A673 (cell line): ENCODE measurements around the gene IL23R. TPM values are rescaled to one million over a fixed set of nuclear protein-coding genes. Genes with fewer than 3 reads are reported as not detected.

Experiments used
- BruUV-seq: library from RNA; stranded (reverse); fragments of 400-500 nt; replicated peaks from 2 replicates; lab custom pipeline; 2021; lab: Mats Ljungman, UMichigan
- CTCF ChIA-PET: fragments of 300-600 bp; sonication (Branson Sonifier 250); formaldehyde crosslinking; loops from one replicate; lab custom pipeline; 2022; ENCODE audit warnings: antibody characterized with exemption; lab: Charles Lee
- POLR2A ChIA-PET: fragments of 300-600 bp; sonication (Branson Sonifier 250); formaldehyde crosslinking; loops from one replicate; lab custom pipeline; 2022; ENCODE audit warnings: antibody characterized with exemption; ENCODE audit not compliant: low non-redundant PET; lab: Charles Lee
- DNase-seq: peaks from one replicate; pipeline ENCODE4 v3.0.0-alpha.2; 2015; ENCODE audit warnings: low spot score
- H3K27ac ChIP-seq: fragments of 200-600 bp; sonication (generic); 2 replicates; pipeline ENCODE4 v1.5.1; 2016; ENCODE audit warnings: mixed run types, low read depth, mild to moderate bottlenecking, mixed read lengths, antibody characterized with exemption, low read length; ENCODE audit not compliant: poor library complexity, severe bottlenecking
- H3K27me3 ChIP-seq: fragments of 200-600 bp; sonication (generic); replicated peaks from 2 replicates; pipeline ENCODE4 v1.6.1; 2017; ENCODE audit warnings: mixed run types, low read depth, mild to moderate bottlenecking, mixed read lengths, antibody characterized with exemption, low read length; ENCODE audit not compliant: insufficient read depth, poor library complexity
- H3K36me3 ChIP-seq: fragments of 200-600 bp; sonication (generic); 2 replicates; pipeline ENCODE4 v1.6.1; 2016; ENCODE audit warnings: mixed run types, mild to moderate bottlenecking, mixed read lengths, antibody characterized with exemption, low read length; ENCODE audit not compliant: insufficient read depth, poor library complexity, severe bottlenecking
- H3K4me1 ChIP-seq: fragments of 200-600 bp; sonication (generic); 2 replicates; pipeline ENCODE4 v1.6.1; 2017; ENCODE audit warnings: mixed run types, mild to moderate bottlenecking, mixed read lengths, antibody characterized with exemption, low read length; ENCODE audit not compliant: insufficient read depth, poor library complexity, severe bottlenecking
- H3K4me3 ChIP-seq: fragments of 200-600 bp; sonication (generic); 2 replicates; pipeline ENCODE4 v1.5.1; 2016; ENCODE audit warnings: low read depth, mixed run types, mild to moderate bottlenecking, mixed read lengths, low read length; ENCODE audit not compliant: poor library complexity, severe bottlenecking
- H3K9me3 ChIP-seq: fragments of 200-600 bp; sonication (generic); 2 replicates; pipeline ENCODE4 v1.6.1; 2016; ENCODE audit warnings: mixed run types, low read depth, mild to moderate bottlenecking, mixed read lengths, antibody characterized with exemption, low read length; ENCODE audit not compliant: poor library complexity, severe bottlenecking
- CTCF ChIP-seq: fragments of 300-800, 200-600 bp; sonication (generic); conservative IDR thresholded peaks from 2 replicates; pipeline ENCODE4 v1.5.1; 2017; ENCODE audit warnings: low read depth, mild to moderate bottlenecking, antibody characterized with exemption, low read length, moderate library complexity, mixed read lengths
- EZH2 ChIP-seq: fragments of 200-600 bp; sonication (generic); IDR thresholded peaks from 2 replicates; pipeline ENCODE4 v1.6.1; 2017; ENCODE audit warnings: borderline replicate concordance, low read depth, mild to moderate bottlenecking, mixed read lengths, antibody characterized with exemption, low read length; ENCODE audit not compliant: poor library complexity, severe bottlenecking
- intact Hi-C: fragments of 100-400 bp; cut with micrococcal nuclease; formaldehyde crosslinking; loops from one replicate; pipeline ENCODE4 v1.10.0; 2022; ENCODE audit not compliant: unreplicated experiment
- total RNA-seq: library from RNA; stranded (reverse); gene quantifications from 2 replicates; pipeline ENCODE4 v1.2.3, GENCODE V29; 2021

The IL23R gene
- total RNA-seq, 1 experiment from 2014 or later: not detected

GRCh38 chr1:67217417-67217816 is 51.2 kb downstream of the IL23R start:
- TF ChIP-seq EZH2: no peak
- no peak for TF ChIP-seq CTCF
- ChIA-PET POLR2A (no interaction called here), CTCF (no interaction called here)
- Histone ChIP-seq H3K9me3 (no peaks in the 10 kb centered on the region), H3K4me1 (no peaks in the 10 kb centered on the region), H3K27me3 (no peaks in the 10 kb centered on the region), H3K27ac (no peak overlapping the region), H3K4me3 (no peak overlapping the region), H3K36me3 (no peaks in the 10 kb centered on the region)
- intact Hi-C loops: no loop called here
- DNase-seq: no peak
- no TSS peak for BruUV-seq

- Histone ChIP-seq H3K27me3 (no peaks in the 10 kb centered on the region), H3K4me3 (no peak overlapping the region), H3K9me3 (no peaks in the 10 kb centered on the region), H3K27ac (no peak overlapping the region), H3K4me1 (no peaks in the 10 kb centered on the region), H3K36me3 (no peaks in the 10 kb centered on the region)
- intact Hi-C loops: no loop called here
- no peak for DNase-seq
- BruUV-seq: no TSS peak
- ChIA-PET CTCF (no interaction called here), POLR2A (no interaction called here)
- TF ChIP-seq CTCF (no peak), EZH2 (no peak)
Measured at GRCh38 chr1:67217938-67218337, 51.7 kb downstream of the IL23R start.

- no peaks in the 10 kb centered on the region for H3K9me3 ChIP-seq
- no peaks in the 10 kb centered on the region for H3K4me1 ChIP-seq
- ChIA-PET POLR2A (no interaction called here), CTCF (interaction anchor here (1.0 kb wide), 1 partner anchor 13 kb away, joined by 3 read pairs; no protein-coding TSS in a partner anchor)
- intact Hi-C loops: no loop called here
- BruUV-seq: no TSS peak
- TF ChIP-seq CTCF: no peak
- TF ChIP-seq EZH2: no peak
- H3K27ac ChIP-seq: no peak overlapping the region
- no peak overlapping the region for H3K4me3 ChIP-seq
- no peaks in the 10 kb centered on the region for H3K36me3 ChIP-seq
- H3K27me3 ChIP-seq: no peaks in the 10 kb centered on the region
- no peak for DNase-seq
Measured at GRCh38 chr1:67224856-67225255, 58.6 kb downstream of the IL23R start.
